Stimulated activated CD8-positive, alpha-beta memory T cell treated with anti-CD3 and anti-CD28 coated beads, Interleukin-4, amount 100 ng/mL, for 1 hour (primary cell): ENCODE data around the gene SH2D4B.

Experiments used
- DNase-seq, 2 donors: peaks; one replicate each; pipeline ENCODE4 v3.0.0-alpha.2; 2020; ENCODE audit warnings: low read depth in 2 of 2, low spot score in 1 of 2

Gene SH2D4B

DNA sequence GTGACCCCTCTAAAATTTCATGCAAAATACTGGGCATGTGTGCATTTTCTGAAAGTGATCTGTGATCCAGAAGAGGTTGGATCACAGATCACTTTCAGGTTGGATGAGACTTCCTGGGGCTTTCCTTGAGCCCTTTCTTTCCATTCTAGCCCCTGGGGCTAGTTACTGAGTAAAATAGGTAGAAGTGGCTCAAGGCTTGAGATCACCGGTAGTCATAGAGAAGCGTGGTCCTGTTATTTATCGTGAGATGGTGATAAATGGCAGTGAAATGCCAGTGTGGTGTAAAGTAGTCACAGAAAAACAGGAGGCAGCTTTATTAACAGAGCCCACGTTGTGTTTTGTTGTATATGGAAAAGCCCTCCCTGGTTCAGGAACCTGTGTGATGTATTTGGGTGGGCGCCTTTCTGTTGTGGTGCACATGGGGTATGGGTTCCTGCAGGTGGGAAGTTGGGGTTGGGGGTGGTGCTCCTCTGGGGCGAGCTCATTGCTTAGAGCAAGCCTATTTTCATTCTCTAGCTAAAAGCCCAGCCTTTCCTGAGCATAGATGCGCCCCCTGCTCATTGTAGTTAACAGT lies 34.0 kb upstream of the SH2D4B start:
- DNase-seq = no peak

DNA sequence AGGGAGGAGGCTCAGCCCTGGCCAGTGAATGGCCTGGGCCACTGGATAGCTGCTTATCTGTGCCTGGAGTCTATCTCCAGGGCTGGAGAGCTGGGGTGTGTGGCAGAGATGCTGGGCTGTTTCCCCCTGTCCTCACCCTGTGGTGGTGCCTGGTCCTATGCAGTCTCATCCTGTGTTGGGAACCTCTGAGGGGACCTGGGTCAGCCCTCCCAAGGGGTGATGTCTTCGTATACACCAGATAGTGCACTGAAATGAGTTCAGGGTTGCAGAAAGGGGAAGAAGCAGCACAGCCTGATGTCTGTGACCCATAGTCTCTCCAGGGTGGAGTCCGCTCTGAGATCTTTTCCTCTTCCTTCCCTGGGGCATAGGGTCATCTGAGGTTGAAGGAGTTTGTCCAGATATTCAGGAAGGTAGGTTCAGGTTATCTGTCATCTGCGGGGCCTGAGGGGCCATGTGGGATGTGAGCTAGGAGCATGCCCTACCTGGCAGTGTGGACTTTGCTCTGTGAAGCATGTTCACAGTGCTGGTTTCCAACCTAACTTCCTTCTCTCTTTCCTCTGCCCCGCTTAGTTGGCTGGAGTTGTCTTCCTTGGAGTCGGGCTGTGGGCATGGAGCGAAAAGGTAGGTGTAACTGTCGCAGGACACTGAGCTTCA lies 33.4 kb upstream of the SH2D4B start:
- no peak for DNase-seq

DNA sequence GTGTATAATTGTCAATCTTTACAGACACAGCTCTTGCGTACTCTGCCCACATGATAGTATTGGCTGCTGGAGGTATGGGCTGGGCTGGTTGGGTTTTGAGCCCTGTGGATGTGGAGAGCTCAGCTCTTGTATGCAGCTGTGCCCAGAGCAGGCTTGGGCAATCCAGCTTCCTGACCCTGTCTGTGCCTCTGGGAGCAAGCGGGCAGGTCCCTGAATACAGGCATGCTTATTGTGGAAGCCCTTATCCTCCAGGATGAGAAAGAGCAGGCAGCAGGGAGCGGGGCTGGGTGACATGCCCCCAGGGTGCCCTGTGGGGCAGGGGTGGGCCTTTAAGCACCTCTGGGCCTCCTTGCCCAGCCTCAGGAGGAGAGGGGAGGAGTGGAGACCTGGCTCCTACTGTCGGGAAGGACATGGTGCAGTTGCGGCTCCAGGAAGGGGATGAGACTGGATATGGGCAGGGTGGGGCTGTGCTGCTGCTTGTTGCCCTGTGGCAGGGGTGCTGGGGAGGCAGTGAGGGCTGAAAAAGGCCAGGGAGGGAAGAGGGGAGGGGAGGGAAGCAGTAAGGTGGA lies 32.7 kb upstream of the SH2D4B start:
- no peak for DNase-seq

DNA sequence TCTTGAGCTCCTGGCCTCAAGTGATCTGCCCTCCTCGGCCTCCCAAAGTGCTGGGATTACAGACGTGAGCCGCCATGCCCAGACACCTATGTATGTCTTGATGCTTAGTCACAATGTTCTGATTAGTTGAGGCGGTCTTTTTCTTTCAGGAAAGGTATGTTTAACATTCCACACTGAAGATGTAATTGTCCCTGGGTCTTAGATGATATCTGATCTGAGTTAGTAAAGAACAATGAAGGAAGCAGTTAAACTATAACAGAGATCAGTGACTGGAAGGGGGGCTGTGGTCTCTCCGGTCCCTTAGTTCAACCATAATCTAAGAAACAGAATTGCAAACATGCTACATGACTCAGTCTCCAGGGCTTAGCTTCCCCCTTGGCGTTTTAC lies 31.5 kb upstream of the SH2D4B start:
- no peak for DNase-seq

DNA sequence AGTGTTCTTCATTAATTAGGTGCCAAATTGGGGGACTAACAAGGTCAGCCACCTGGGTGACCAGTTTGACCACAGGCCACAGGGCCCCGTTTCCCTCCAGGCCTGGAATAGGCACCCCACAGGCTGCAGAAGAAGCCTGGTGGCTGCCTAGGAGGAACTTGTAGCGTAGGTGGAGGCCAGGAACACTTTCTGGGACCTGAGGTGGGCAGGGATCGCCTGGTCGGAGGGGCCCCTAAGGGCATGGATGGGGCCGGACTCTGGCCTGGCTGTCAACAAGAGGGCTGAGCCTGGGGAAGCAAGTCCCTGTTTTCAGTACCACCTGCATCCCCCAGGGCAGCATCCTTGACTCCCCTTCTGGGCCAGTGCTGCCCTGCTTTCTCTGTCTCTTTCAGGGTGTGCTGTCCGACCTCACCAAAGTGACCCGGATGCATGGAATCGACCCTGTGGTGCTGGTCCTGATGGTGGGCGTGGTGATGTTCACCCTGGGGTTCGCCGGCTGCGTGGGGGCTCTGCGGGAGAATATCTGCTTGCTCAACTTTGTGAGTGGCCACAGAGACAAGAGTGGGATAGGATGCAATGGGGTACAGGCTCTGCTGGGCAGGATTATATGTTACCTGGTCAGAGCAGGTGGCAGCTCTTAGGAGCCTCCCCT lies 30.7 kb upstream of the SH2D4B start:
- DNase-seq = no peak

DNA sequence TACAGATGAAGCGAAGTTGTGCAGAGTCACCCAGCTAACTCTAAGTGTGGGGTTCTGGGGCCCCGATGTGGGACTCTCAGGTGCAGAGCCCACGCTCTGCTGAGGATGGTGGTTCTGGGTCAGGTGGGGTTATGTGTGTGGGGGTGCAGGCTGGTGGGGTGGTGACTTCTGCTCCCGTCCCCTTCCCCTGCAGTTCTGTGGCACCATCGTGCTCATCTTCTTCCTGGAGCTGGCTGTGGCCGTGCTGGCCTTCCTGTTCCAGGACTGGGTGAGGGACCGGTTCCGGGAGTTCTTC lies 28.6 kb upstream of the SH2D4B start:
- DNase-seq = no peak

DNA sequence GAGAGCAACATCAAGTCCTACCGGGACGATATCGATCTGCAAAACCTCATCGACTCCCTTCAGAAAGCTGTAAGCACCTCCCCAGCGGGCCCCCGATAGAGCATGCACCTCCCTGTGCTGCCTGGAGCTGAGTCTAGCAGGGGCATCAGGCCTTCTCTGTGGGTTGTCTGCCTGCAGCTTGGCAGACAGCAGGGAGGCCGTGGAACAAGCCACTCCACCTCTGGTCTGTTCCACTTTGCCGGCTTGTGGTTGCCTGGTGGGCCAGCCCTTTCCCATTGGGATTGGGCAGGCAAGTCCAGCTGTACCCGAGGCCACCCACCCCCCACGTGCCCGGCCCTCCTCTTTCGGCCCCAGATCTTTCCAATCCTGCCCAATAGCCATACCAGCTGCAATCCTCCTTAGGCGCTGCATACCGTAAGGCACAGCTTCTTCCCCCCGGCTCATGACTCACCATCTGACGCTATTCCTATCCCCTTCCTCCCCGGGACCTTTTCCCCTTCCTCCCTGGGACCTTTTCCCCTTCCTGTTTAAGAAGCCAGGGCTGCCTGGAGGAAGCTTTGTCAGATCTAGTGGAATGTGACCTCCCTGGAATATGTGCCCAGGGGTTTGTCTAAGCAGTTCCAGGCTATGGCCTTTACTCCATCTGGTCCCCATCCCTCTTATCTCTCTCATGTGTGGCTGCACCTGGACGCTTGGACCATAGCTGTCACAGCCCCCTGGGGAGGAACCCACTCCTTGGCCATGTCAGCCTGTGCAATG lies 28.1 kb upstream of the SH2D4B start:
- DNase-seq = no peak

DNA sequence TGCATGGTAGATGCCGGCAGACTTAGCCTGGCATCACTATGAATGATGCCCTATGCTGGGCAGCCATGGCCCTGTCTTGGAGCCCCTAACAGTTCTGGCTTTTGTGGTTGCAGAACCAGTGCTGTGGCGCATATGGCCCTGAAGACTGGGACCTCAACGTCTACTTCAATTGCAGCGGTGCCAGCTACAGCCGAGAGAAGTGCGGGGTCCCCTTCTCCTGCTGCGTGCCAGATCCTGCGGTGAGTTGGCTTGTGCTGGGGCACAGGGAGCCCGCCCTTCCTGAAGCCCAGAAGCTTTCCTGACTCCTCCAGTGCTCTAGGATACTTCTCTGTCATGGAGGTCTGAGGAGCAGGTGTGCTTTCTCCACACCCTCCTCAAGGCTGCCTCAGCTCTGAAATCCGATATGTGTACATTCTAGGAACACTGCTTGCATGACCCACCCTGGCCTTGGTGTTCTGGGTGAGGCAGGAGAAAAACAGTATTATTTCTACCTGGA lies 25.6 kb upstream of the SH2D4B start:
- no peak for DNase-seq

DNA sequence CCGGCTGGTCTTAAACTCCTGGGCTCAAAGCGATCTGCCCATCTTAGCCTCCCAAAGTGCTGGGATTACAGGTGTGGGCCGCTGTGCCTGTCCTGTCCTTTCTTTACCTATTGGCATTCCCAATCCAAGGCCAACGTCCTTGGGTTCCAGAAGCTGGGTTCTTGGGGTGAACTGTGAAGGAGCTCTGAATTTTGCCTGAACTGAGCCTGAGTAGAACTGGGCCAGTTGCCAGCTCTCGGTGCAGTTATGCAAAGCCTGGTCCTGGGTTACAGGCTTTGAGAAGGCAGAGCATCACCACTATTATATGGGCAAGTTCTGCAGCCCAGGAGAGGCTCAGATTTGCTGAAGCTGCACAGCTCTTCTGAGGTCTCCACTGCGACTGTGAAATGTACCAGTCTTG lies 24.6 kb upstream of the SH2D4B start:
- DNase-seq = no peak

DNA sequence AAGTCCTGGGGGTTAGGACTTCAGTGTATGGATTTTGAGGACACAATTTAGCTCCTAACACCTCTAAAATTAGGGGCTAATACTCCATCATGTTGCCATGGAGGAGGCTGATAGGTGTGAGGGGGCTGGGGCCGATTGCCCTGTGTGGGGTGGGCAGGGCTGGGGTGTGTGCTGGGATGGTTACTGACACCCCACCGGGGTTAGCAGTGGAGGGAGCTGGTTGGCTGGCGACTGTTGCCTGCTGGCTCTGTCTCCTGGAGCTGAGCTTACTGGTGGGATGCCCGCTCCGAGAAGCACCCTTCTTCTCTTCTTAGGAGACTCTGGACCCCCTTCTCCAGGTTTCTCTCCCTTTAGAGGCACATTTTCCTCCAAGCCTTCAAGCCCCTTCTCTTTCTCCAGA lies 22.2 kb upstream of the SH2D4B start:
- DNase-seq = no peak

DNA sequence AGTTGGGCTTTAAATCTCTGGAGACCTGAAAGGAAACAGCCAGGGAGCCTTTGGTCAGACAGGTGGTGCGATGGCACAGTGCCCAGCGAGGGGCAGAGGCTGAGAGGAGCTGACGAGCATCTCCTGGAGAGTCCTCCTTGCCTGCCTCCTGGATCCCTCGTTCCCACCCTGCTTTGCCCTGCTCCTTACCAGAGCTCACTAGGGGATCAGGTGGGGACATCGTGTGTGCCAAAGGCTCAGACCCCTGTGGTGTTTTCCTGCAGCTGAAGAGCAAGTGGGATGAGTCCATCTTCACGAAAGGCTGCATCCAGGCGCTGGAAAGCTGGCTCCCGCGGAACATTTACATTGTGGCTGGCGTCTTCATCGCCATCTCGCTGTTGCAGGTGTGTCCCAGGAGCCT lies 21.8 kb upstream of the SH2D4B start:
- no peak for DNase-seq

DNA sequence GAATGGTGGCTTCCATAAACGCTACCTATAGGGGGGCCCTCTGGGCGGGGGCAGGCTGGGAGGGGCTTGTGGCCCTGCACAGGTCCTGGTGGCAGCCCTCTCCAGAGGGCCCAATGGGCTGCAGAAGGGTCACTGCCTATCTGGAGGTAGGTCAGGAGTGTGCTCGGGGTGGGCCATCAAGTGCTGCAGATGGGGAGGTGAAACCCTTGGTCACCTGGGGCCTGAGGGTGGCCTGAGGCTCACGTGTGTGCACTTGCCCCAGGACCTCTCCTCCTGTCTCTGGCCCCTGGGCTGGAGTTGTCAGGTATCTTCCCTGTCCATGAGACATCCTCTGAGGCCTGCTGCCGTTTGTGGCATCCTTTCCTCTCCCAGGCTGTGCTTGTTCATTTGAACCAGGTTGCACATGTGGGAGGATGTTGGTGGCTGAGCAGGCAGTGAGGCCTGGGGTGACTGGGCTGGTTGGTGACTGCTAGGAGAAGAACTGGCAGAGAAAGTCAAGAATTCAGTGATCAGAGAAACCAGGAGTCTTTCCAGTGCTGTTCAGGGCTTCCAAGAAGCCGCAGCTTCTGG lies 21.1 kb upstream of the SH2D4B start:
- DNase-seq = no peak

DNA sequence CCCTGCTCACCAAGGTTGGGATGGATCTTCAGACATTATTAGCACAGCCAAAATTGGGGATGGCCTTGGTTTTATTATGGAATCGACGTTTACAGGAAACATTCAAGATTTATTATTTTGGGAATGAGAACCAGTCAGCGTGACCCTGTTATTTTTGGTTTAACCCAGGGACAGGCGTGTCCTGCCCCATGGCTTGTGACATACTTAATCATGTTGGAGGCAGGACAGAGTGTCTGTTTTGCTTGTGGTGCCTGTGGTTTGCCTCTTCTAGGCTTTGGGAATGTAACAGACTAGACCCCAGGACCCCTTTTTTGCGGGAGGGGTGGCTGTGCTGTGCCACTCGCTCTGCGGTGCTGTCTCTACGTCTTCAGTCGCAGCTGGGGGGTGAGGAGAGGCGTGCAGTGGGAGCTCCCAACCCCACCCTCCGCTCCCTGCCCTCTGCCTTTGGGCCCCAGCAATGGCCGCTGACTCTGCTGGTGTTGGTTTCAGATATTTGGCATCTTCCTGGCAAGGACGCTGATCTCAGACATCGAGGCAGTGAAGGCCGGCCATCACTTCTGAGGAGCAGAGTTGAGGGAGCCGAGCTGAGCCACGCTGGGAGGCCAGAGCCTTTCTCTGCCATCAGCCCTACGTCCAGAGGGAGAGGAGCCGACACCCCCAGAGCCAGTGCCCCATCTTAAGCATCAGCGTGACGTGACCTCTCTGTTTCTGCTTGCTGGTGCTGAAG lies 20.1 kb upstream of the SH2D4B start:
- DNase-seq = no peak

DNA sequence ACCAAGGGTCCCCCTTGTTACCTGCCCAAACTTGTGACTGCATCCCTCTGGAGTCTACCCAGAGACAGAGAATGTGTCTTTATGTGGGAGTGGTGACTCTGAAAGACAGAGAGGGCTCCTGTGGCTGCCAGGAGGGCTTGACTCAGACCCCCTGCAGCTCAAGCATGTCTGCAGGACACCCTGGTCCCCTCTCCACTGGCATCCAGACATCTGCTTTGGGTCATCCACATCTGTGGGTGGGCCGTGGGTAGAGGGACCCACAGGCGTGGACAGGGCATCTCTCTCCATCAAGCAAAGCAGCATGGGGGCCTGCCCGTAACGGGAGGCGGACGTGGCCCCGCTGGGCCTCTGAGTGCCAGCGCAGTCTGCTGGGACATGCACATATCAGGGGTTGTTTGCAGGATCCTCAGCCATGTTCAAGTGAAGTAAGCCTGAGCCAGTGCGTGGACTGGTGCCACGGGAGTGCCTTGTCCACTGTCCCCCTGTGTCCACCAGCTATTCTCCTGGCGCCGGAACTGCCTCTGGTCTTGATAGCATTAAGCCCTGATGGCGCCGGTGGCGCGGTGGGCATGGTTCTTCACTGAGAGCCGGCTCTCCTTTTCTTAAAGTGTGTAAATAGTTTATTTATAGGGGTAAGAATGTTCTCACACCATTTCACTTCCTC lies 19.4 kb upstream of the SH2D4B start:
- no peak for DNase-seq

DNA sequence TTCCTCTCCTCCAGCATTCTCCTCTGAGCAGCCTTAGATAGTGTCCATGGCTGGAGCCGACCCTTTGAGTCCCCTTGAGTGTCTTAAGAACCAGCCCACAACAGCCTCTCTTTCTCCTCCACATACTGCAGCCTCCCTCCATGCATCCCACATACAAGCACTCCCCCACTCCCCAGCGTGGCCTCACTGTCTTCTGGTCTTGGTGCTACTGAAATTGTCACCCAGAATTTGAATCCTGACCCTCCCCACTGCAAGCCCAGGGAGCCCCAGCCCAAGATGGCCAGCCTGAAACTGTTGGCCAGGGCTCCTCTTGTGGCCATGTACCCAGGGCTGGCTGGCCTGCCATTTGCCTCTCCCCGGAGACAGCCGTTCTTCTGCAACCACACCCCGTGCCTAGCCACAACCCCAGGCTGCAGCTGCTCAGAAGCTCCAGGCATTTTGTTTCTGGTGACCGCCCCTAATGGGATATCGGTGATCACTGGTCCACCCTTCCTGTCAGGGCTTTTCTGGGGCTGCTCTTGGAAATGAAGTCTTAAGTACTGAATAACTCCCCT lies 18.8 kb upstream of the SH2D4B start:
- DNase-seq = no peak

DNA sequence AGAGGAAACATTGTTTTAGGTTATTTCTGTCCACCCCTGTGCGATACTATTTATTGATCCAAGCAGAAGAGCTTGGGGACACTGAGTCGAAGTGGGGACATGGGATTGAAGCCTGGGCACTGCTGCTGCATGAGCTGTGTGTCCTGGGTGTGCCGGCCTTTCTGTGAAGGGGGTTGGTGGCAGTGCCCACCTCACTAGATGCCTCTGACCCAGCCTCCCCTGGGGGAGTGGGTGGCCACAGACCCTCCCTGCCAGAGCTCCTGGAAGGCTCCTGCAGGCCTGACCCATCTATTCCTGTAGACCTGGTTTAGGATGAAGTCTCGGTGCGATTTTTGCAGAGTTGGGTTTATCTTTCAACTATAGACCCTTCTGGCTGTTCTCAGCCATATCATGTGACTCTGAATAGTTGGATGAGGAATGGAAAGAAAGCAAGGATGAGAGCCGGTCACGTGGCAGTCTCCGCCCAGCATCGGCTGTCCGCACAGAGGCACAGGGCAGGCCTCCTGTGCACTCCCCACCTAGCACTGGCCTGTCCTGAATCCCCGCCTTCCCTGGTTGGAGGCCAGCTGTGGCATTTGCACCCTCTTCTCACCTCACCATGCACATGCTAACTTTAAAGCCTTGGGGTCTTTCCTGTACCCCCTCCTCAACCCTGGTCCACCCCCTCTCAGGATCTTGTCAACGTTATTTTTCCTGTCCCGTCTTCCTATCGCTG lies 17.6 kb upstream of the SH2D4B start:
- no peak for DNase-seq

DNA sequence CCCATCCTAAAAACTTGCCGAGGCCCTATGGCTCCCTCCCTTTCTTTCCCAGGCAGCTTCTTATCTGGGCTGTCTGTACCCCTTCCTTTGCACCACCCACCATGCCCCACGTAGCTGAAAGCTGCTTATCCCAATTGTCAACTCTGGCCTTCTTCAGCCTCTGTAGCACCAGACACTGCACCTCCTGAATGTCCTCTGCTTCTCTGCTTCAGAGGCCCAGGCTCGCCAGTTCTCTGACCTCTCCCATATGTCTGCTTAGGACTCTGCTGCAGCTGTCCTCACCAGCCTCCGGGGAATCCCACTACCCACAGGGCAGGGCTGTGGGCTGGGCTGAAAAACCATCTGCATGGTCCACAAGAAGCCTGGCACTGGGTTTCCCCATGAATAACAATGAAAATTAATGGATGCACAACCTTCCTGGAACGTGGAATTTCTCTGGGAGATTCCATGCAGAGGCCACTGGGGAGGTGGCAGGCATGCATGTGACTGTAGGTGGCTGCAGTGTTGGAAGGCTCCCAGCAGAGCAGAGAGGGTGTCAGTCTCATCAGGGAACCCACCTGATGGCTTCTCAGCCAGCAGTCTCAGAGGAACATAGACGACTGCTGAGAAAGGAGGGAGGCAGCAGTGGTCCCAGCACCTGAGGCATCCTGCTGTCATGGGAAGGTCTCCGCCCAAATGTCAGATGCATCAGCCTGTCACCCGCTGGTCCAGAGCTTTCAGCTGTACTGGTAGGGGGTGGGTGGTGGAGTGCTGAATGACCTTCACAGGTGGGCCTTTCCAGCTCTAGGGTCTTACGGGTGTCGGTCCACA lies 16.8 kb upstream of the SH2D4B start:
- DNase-seq = no peak

DNA sequence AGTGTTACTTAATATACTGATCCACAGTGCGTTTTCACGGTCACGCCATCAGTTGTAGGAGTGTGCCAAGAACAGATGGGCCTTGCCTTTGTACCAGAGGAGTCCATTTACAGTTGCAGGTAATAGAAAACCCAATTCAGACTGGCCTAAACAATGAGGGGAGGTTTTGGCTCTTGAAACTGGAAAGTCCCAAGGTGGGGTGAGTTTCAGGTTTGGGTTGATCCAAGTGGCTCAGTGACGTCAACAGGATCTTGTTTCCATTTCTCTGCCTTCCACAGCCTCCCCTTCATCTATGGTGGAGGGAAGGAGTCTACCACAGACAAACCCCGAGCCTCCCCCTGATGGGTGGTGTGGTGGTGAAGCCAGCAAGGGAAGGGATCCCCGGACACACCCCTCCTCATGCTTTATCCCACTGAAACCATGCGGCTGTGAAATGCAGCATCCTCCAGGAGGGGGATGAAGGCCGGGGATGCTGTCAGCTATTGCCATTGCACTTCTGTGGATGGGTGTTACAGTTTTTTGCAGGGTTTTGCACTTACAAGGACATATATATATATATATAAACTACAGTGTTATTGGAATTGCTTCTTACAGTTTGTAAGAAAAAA lies 14.8 kb upstream of the SH2D4B start:
- DNase-seq = no peak
